Esophagus squamous epithelium (tissue), 4 donors: ENCODE data around the gene PARVG.

Source experiments
- POLR2A ChIP-seq, 4 donors: fragments of 450-650 bp; IDR thresholded peaks; one replicate each; pipeline ENCODE4 v1.6.1; 2017; ENCODE audit warnings: antibody characterized with exemption in 4 of 4, mild to moderate bottlenecking in 4 of 4, moderate library complexity in 3 of 4
- TF ChIP-seq, protein P1 (sequence below), 6 experiments: fragments of 450-650 bp in 4 of 6; fragments of 200-600 bp in 2 of 6; sonication (generic) in 2 of 6; IDR thresholded peaks; one replicate each; pipeline ENCODE4 v1.5.1; 2016 to 2019; ENCODE audit warnings: antibody characterized with exemption in 6 of 6, mild to moderate bottlenecking in 4 of 6, moderate library complexity in 4 of 6

DNA sequence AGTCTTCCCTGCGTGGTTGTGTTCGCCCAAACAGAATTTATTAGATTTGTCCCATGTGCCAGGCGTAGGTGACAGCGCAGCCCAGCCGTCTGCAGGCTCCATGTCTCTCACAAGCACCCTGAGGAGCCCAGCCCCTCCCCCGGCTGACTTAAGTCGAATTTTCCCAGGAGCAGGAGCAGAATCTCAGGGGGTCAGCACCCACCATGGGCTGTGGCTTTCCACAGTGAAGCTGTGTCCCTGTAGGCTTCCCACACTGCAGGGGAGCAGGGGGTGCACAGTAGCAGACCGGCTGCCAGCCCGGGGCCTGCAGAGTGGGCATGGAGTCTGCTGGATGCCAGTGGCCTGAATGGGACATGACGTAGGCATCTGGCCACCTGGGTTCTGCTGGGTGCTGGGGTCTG is 16.0 kb downstream of the PARVG start:
- no peak for TF ChIP-seq POLR2A (IDR thresholded peaks at IDR 0.05)
- TF ChIP-seq, protein P1, sequence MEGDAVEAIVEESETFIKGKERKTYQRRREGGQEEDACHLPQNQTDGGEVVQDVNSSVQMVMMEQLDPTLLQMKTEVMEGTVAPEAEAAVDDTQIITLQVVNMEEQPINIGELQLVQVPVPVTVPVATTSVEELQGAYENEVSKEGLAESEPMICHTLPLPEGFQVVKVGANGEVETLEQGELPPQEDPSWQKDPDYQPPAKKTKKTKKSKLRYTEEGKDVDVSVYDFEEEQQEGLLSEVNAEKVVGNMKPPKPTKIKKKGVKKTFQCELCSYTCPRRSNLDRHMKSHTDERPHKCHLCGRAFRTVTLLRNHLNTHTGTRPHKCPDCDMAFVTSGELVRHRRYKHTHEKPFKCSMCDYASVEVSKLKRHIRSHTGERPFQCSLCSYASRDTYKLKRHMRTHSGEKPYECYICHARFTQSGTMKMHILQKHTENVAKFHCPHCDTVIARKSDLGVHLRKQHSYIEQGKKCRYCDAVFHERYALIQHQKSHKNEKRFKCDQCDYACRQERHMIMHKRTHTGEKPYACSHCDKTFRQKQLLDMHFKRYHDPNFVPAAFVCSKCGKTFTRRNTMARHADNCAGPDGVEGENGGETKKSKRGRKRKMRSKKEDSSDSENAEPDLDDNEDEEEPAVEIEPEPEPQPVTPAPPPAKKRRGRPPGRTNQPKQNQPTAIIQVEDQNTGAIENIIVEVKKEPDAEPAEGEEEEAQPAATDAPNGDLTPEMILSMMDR (IDR thresholded peaks at IDR 0.05): no peak
